ENCODE data around the gene HHATL.

- TF ChIP-seq GATA2 (IDR thresholded peaks at IDR 0.05; ENCODE audit: low read depth, low read length) (no peak), GATA3 (IDR thresholded peaks at IDR 0.05; ENCODE audit: low read depth, low read length) (no peak)
Observed at GRCh38 chr3:42663581-42664437, 38.8 kb downstream of the HHATL start.

Measured in SH-SY5Y (cell line).